HG03060 (cell line): ENCODE data around the gene LCN1.

Source experiments
- ATAC-seq: cut with Tn5 transposase; IDR thresholded peaks from one replicate; pipeline ENCODE4 v1.9.1; 2021; ENCODE audit warnings: low read depth, moderate number of reproducible peaks; ENCODE audit not compliant: unreplicated experiment

LCN1 gene

GRCh38 chr9:135520916-135521607 is at the start of gene LCN1:
TSS of gene LCN1 (plus strand) at chr9:135521440. CDS start at chr9:135521498, 58 bp downstream.
- no peak for ATAC-seq

- ATAC-seq: no peak
Measured at GRCh38 chr9:135471791-135472640, 49.2 kb upstream of the LCN1 start.

- ATAC-seq: no peak
Measured at GRCh38 chr9:135473972-135474543, 47.2 kb upstream of the LCN1 start.

- no peak for ATAC-seq
Measured at GRCh38 chr9:135474915-135475314, 46.3 kb upstream of the LCN1 start.

GRCh38 chr9:135476561-135477355 is 44.5 kb upstream of the LCN1 start:
- ATAC-seq: no peak

- no peak for ATAC-seq
Measured at GRCh38 chr9:135478191-135478590, 43.0 kb upstream of the LCN1 start.

- ATAC-seq: no peak
Measured at GRCh38 chr9:135478829-135479468, 42.3 kb upstream of the LCN1 start.

GRCh38 chr9:135479469-135480052 is 41.7 kb upstream of the LCN1 start, which contains the start of gene PPP1R26:
TSS of gene PPP1R26 (plus strand) at chr9:135479782. CDS start at chr9:135484511, 4,729 bp downstream.
- ATAC-seq: no peak

GRCh38 chr9:135480071-135480939 is 40.9 kb upstream of the LCN1 start:
- ATAC-seq: no peak

- no peak for ATAC-seq
Measured at GRCh38 chr9:135480940-135481310, 40.3 kb upstream of the LCN1 start.

GRCh38 chr9:135482015-135482754 is 39.1 kb upstream of the LCN1 start:
- no peak for ATAC-seq

- ATAC-seq: no peak
Measured at GRCh38 chr9:135484460-135485277, 36.6 kb upstream of the LCN1 start.

- ATAC-seq: no peak
Measured at GRCh38 chr9:135485385-135485784, 35.9 kb upstream of the LCN1 start.

- no peak for ATAC-seq
Measured at GRCh38 chr9:135485832-135486231, 35.4 kb upstream of the LCN1 start.

- ATAC-seq: no peak
Measured at GRCh38 chr9:135486267-135487065, 34.8 kb upstream of the LCN1 start.

- ATAC-seq: no peak
Measured at GRCh38 chr9:135487281-135488012, 33.8 kb upstream of the LCN1 start.
